HCT116 (cell line): ENCODE data around the gene TOR2A. TPM values are rescaled to one million over a fixed set of nuclear protein-coding genes. Genes with fewer than 3 reads are reported as not detected.

Experiments used
- ATAC-seq: fragments of 200-7000 bp; cut with Tn5 transposase; 2 replicates; pipeline ENCODE4 v1.9.1; 2020; ENCODE audit warnings: mild to moderate bottlenecking, moderate library complexity
- BruUV-seq: library from RNA; stranded (reverse); fragments of 400-500 nt; replicated peaks from 2 replicates; lab custom pipeline; 2021; lab: Mats Ljungman, UMichigan
- CTCF ChIA-PET: fragments of 300-600 bp; sonication (Branson Sonifier 250); formaldehyde crosslinking; loops from one replicate; lab custom pipeline; 2021; ENCODE audit warnings: antibody characterized with exemption; lab: Charles Lee
- POLR2A ChIA-PET: fragments of 300-600, 350-600 bp; sonication (Branson Sonifier 250); formaldehyde crosslinking; loops from one replicate; lab custom pipeline; 2021; ENCODE audit warnings: antibody characterized with exemption; lab: Charles Lee
- RAD21 ChIA-PET, 2 experiments: fragments of 300-600 bp; sonication (Branson Sonifier 250); formaldehyde crosslinking; loops; one replicate each; lab custom pipeline; 2023; ENCODE audit warnings: low total read pairs in 2 of 2; ENCODE audit not compliant: uncharacterized antibody in 2 of 2, unreplicated experiment in 2 of 2, low non-redundant PET in 1 of 2; lab: Charles Lee
- DNase-seq: peaks from one replicate; pipeline ENCODE4 v3.0.0-alpha.2; 2010; ENCODE audit warnings: low read depth, low spot score
- H2AFZ ChIP-seq: fragments of 200-600 bp; shearing (Covaris generic), sonication (generic); 2 replicates; pipeline ENCODE4 v1.6.1; 2017; ENCODE audit warnings: low read depth, mixed run types, mixed read lengths, antibody characterized with exemption, low read length; ENCODE audit not compliant: poor library complexity, severe bottlenecking
- H3K27ac ChIP-seq: 2 replicates; pipeline ENCODE4 v1.5.1; 2012; ENCODE audit warnings: low read depth, low read length
- H3K27me3 ChIP-seq: fragments of 200-600 bp; sonication (generic); 2 replicates; pipeline ENCODE4 v1.6.1; 2016; ENCODE audit warnings: mixed run types, low read length, mixed read lengths; ENCODE audit not compliant: insufficient read depth
- H3K36me3 ChIP-seq, 2 experiments: fragments of 200-500 bp in 1 of 2; fragments of 200-600 bp in 1 of 2; sonication (Bioruptor generic) in 1 of 2; sonication (generic) in 1 of 2; 2 replicates each; pipeline versions ENCODE4 v1.5.1 to v1.6.1; 2014 to 2016; ENCODE audit warnings: low read length in 2 of 2, inconsistent platforms in 1 of 2, mixed read lengths in 1 of 2, mixed run types in 1 of 2; ENCODE audit not compliant: insufficient read depth in 2 of 2, control insufficient read depth in 1 of 2
- H3K4me1 ChIP-seq, 2 experiments: fragments of 200-600 bp in 1 of 2; sonication (generic) in 1 of 2; 2 replicates each; pipeline versions ENCODE4 v1.5.1 to v1.6.1; 2012 to 2017; ENCODE audit warnings: low read length in 2 of 2, inconsistent platforms in 1 of 2, mild to moderate bottlenecking in 1 of 2, mixed read lengths in 1 of 2, mixed run types in 1 of 2, moderate library complexity in 1 of 2; ENCODE audit not compliant: insufficient read depth in 2 of 2, control insufficient read depth in 1 of 2
- H3K4me2 ChIP-seq: fragments of 200-600 bp; sonication (generic); 2 replicates; pipeline ENCODE4 v1.6.1; 2017; ENCODE audit warnings: mixed run types, low read length, mixed read lengths
- H3K4me3 ChIP-seq, 2 experiments: fragments of 200-600 bp in 1 of 2; sonication (generic) in 1 of 2; replicated peaks in 1 of 2; 2 replicates each; pipeline ENCODE4 v1.5.1; 2011 to 2016; ENCODE audit warnings: low read length in 2 of 2, control low read depth in 1 of 2, low read depth in 1 of 2, mild to moderate bottlenecking in 1 of 2, mixed read lengths in 1 of 2, mixed run types in 1 of 2
- H3K79me2 ChIP-seq: fragments of 200-600 bp; sonication (generic); 2 replicates; pipeline ENCODE4 v1.6.1; 2017; ENCODE audit warnings: mild to moderate bottlenecking, mixed run types, low read length, moderate library complexity, mixed read lengths; ENCODE audit not compliant: insufficient read depth
- H3K9ac ChIP-seq: fragments of 200-600 bp; sonication (generic); 2 replicates; pipeline ENCODE4 v1.6.1; 2016; ENCODE audit warnings: low read length, mixed read lengths
- H3K9me2 ChIP-seq: fragments of 200-600 bp; sonication (generic), shearing (Covaris generic); 2 replicates; pipeline ENCODE4 v1.6.1; 2017; ENCODE audit warnings: mixed run types, mild to moderate bottlenecking, moderate library complexity; ENCODE audit not compliant: insufficient read depth
- H3K9me3 ChIP-seq, 2 experiments: fragments of 200-500 bp in 1 of 2; fragments of 200-600 bp in 1 of 2; sonication (Bioruptor generic) in 1 of 2; sonication (generic) in 1 of 2; 2 replicates each; pipeline ENCODE4 v1.6.1; 2014 to 2017; ENCODE audit warnings: low read length in 2 of 2, mixed read lengths in 2 of 2, inconsistent platforms in 1 of 2, low read depth in 1 of 2, mild to moderate bottlenecking in 1 of 2, mixed run types in 1 of 2, moderate library complexity in 1 of 2; ENCODE audit not compliant: control insufficient read depth in 1 of 2, insufficient read depth in 1 of 2
- H4K20me1 ChIP-seq: fragments of 200-600 bp; sonication (generic), shearing (Covaris generic); 2 replicates; pipeline ENCODE4 v1.6.1; 2017; ENCODE audit warnings: mixed run types, mild to moderate bottlenecking, moderate library complexity; ENCODE audit not compliant: insufficient read depth
- CBX3 ChIP-seq: IDR thresholded peaks from 2 replicates; pipeline ENCODE4 v1.6.1; 2012; ENCODE audit warnings: low read depth
- CEBPB ChIP-seq: IDR thresholded peaks from 2 replicates; pipeline ENCODE4 v1.6.1; 2012; ENCODE audit warnings: low read depth
- CTCF ChIP-seq, 3 experiments: fragments of 200-600 bp in 1 of 3; sonication (generic) in 1 of 3; IDR thresholded peaks in 2 of 3; conservative IDR thresholded peaks in 1 of 3; 2 replicates each; pipeline ENCODE4 v1.5.1; 2012 to 2017; ENCODE audit warnings: low read depth in 2 of 3, low read length in 2 of 3, antibody characterized with exemption in 1 of 3, borderline replicate concordance in 1 of 3, control low read depth in 1 of 3, mild to moderate bottlenecking in 1 of 3, mixed read lengths in 1 of 3, mixed run types in 1 of 3, moderate library complexity in 1 of 3; ENCODE audit not compliant: insufficient read depth in 1 of 3
- ELF1 ChIP-seq: IDR thresholded peaks from 2 replicates; pipeline ENCODE4 v1.6.1; 2012; ENCODE audit warnings: low read depth, borderline replicate concordance
- FOSL1 ChIP-seq: IDR thresholded peaks from 2 replicates; pipeline ENCODE4 v1.6.1; 2012; ENCODE audit warnings: low read depth
- JUND ChIP-seq: IDR thresholded peaks from 2 replicates; pipeline ENCODE4 v1.6.1; 2012
- MAX ChIP-seq: IDR thresholded peaks from 2 replicates; pipeline ENCODE4 v1.6.1; 2012
- RAD21 ChIP-seq: IDR thresholded peaks from 2 replicates; pipeline ENCODE4 v1.6.1; 2012; ENCODE audit warnings: low read depth, mild to moderate bottlenecking
- REST ChIP-seq: IDR thresholded peaks from 2 replicates; pipeline ENCODE4 v1.6.1; 2012; ENCODE audit warnings: low read depth
- SIN3A ChIP-seq: IDR thresholded peaks from 2 replicates; pipeline ENCODE4 v1.6.1; 2012; ENCODE audit warnings: low read depth
- intact Hi-C: fragments of 100-400 bp; cut with micrococcal nuclease; formaldehyde crosslinking; loops from 2 replicates; pipeline ENCODE4 v1.10.0; 2022
- total RNA-seq: library from RNA; stranded (reverse); gene quantifications from one replicate; pipeline ENCODE4 v1.2.1, GENCODE V29; 2021; ENCODE audit not compliant: unreplicated experiment

Gene TOR2A
- total RNA-seq, 1 experiment from 2014 or later = 12.0 TPM

- Histone ChIP-seq H3K27ac (no peak overlapping the region), H3K9me3 (no peaks in the 10 kb centered on the region), H3K4me3 (no peak overlapping the region), H3K36me3 (no peaks in the 10 kb centered on the region), H4K20me1 (no peaks in the 10 kb centered on the region), H3K9ac (no peak overlapping the region), H3K27me3 (no peaks in the 10 kb centered on the region; the same call in 1 of the 2 replicates), H3K79me2 (no peaks in the 10 kb centered on the region), H3K9me2 (no peaks in the 10 kb centered on the region), H3K4me1 (no peaks in the 10 kb centered on the region), H2AFZ (no peak overlapping the region), H3K4me2 (no peak overlapping the region)
- ChIA-PET CTCF (interaction anchor here (0.6 to 1.6 kb wide), 6 partner anchors 20 to 180 kb away, joined by 3 to 9 read pairs (median 4); partner anchors contain the start of genes CDK9 and TOR2A), POLR2A (interaction anchor here (0.9 kb wide), 1 partner anchor 106 kb away, joined by 3 read pairs; no protein-coding TSS in a partner anchor), RAD21 (interaction anchor here in 1 of 2 experiments (0.9 to 1.2 kb wide), 2 partner anchors 20 to 106 kb away, joined by 3 read pairs; no protein-coding TSS in a partner anchor)
- BruUV-seq = no TSS peak
- intact Hi-C loops = loop anchor here (1.0 kb wide), 1 partner anchor 61 kb away; no protein-coding TSS in a partner anchor
- DNase-seq (no peak), ATAC-seq (peak; percentile 80)
- no peak for TF ChIP-seq CEBPB
- no peak for TF ChIP-seq SIN3A
- no peak for TF ChIP-seq CBX3
- no peak for TF ChIP-seq MAX
- TF ChIP-seq FOSL1 = no peak
- TF ChIP-seq JUND = no peak
- no peak for TF ChIP-seq ELF1
- peak; percentile 68 for TF ChIP-seq RAD21
- peak; percentile 48 to 67 (median 55) for TF ChIP-seq CTCF (IDR thresholded peaks at IDR 0.05 in 2 of 3, conservative IDR thresholded peaks at IDR 0.05 in 1 of 3; ENCODE audit: borderline replicate concordance in 1 of 3, insufficient read depth in 1 of 3, low read depth in 2 of 3, low read length in 2 of 3)
- TF ChIP-seq REST = no peak
Observed at GRCh38 chr9:127763918-127764384, 28.9 kb upstream of the TOR2A start.
